ENCODE results near the gene CHST15. TPM values are rescaled to one million over a fixed set of nuclear protein-coding genes. Genes with fewer than 3 reads are reported as not detected.

CHST15 gene
- total RNA-seq, 4 donors from 2014 or later = 16.8 to 75.6 (median 26.3) TPM

DNA sequence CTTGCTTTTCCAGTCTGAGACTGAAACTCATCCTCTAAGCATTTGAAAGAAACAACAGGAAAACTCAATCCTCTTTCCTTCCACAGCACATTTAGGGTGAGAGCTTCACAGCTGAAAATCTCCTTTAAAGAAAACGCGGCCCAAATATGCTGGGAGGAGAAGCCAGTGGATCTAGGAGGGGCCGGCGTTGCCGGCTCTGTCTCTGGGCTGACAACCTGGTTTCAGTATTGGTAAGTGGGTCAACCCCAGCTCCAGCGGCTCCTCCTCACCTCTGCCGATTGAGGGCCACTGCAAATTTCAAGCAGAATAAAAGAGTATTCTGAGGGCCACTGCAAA is 126.5 kb downstream of the CHST15 start:
- TF ChIP-seq, protein P1, sequence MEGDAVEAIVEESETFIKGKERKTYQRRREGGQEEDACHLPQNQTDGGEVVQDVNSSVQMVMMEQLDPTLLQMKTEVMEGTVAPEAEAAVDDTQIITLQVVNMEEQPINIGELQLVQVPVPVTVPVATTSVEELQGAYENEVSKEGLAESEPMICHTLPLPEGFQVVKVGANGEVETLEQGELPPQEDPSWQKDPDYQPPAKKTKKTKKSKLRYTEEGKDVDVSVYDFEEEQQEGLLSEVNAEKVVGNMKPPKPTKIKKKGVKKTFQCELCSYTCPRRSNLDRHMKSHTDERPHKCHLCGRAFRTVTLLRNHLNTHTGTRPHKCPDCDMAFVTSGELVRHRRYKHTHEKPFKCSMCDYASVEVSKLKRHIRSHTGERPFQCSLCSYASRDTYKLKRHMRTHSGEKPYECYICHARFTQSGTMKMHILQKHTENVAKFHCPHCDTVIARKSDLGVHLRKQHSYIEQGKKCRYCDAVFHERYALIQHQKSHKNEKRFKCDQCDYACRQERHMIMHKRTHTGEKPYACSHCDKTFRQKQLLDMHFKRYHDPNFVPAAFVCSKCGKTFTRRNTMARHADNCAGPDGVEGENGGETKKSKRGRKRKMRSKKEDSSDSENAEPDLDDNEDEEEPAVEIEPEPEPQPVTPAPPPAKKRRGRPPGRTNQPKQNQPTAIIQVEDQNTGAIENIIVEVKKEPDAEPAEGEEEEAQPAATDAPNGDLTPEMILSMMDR (IDR thresholded peaks at IDR 0.05; ENCODE audit: low read depth) = no peak

GRCh38 chr10:123965973-123966895 is 127.2 kb downstream of the CHST15 start:
- TF ChIP-seq, protein P1 (IDR thresholded peaks at IDR 0.05; ENCODE audit: low read depth) = no peak

GRCh38 chr10:123964953-123965352 is 128.4 kb downstream of the CHST15 start:
- TF ChIP-seq, protein P1 (IDR thresholded peaks at IDR 0.05; ENCODE audit: low read depth) = no peak

DNA sequence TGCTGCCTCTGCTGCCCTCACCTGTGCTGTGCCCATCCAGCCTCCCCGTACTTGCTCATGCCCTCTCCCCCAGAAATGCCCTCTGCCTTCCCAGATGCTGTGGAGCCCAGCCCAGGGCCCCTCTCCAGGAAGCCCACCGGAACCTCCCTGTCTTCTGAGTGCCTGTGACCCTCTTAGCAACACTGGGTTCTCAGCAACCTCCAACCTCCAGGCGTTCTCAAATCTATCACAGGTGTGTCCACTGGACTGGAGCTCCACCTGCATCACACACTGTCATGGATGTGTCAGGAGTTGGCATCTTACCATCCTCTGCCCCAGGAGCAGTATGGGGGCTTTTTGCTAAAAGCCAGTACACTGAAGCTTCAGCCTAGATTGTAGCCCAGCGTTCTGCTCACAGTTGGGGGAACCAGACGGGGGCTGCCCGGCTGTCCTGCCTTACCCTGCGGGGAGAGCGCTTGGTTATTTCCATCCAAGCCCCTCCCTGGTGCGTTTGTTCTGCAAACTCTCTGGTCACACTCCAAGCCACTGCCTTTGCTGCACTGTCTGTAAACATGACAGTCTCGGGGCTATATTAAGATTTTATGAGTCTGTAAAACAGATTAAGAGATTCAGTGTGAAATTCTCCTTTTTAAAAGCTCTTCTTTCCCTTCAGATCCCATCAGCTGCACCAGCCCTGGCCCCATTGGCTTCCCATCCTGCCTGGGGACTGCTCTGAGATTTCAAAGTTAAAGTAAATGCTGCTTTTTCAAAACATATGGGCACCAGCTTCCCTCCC is 130.5 kb downstream of the CHST15 start:
- TF ChIP-seq, protein P1 (IDR thresholded peaks at IDR 0.05; ENCODE audit: low read depth) = no peak

DNA sequence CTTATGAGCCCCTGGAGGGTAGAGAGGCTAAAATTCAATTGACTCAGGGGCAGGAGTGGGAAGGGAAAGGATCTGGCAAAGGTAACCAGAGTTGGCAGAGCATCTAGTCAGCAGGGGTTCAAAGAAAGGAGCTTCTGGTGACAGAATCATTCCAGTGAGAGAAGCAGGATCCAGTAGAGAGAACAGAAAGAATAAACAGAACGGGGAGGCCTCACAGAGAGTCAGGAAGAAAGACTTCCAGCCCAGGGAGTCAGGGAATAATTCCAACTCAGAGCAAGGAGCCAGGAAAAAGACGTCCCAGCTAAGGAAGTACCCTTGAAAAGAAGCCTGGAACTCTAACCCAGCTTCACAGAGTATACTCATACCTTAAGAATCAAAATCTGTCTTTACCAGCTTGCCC is 135.2 kb downstream of the CHST15 start:
- TF ChIP-seq, protein P1 (IDR thresholded peaks at IDR 0.05; ENCODE audit: low read depth) = no peak

Other genes starting within 250 kb of the CHST15 start
- gene CPXM2, start 201.8 kb downstream of the CHST15 start, total RNA-seq = 10 to 100 TPM in 1 of 4 donors, 1 to 10 TPM in 3; 4.4 to 11.7 (median 6.7) TPM

Measured in subcutaneous adipose tissue (tissue), 4 donors.